ENCODE data around the gene EFCAB8.

EFCAB8 gene

GRCh38 chr20:32965115-32965514 is 106.4 kb downstream of the EFCAB8 start:
- intact Hi-C loops (cut with DNase I; ENCODE audit: low total_unique reads) = no loop called here
- H3K36me3 ChIP-seq = no peaks in the 10 kb centered on the region
- H3K27ac ChIP-seq = no peak overlapping the region
- TF ChIP-seq, protein P1, sequence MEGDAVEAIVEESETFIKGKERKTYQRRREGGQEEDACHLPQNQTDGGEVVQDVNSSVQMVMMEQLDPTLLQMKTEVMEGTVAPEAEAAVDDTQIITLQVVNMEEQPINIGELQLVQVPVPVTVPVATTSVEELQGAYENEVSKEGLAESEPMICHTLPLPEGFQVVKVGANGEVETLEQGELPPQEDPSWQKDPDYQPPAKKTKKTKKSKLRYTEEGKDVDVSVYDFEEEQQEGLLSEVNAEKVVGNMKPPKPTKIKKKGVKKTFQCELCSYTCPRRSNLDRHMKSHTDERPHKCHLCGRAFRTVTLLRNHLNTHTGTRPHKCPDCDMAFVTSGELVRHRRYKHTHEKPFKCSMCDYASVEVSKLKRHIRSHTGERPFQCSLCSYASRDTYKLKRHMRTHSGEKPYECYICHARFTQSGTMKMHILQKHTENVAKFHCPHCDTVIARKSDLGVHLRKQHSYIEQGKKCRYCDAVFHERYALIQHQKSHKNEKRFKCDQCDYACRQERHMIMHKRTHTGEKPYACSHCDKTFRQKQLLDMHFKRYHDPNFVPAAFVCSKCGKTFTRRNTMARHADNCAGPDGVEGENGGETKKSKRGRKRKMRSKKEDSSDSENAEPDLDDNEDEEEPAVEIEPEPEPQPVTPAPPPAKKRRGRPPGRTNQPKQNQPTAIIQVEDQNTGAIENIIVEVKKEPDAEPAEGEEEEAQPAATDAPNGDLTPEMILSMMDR (IDR thresholded peaks at IDR 0.05) = no peak
- peaks cover 0 to 22% of the 10 kb centered on the region in 2 donors for H3K27me3 ChIP-seq
- peak in 1 of 2 donors; percentile 50 for DNase-seq
- no peaks in the 10 kb centered on the region for H3K9me3 ChIP-seq
- no peaks in the 10 kb centered on the region for H3K4me1 ChIP-seq
- H3K4me3 ChIP-seq = no peak overlapping the region

DNA sequence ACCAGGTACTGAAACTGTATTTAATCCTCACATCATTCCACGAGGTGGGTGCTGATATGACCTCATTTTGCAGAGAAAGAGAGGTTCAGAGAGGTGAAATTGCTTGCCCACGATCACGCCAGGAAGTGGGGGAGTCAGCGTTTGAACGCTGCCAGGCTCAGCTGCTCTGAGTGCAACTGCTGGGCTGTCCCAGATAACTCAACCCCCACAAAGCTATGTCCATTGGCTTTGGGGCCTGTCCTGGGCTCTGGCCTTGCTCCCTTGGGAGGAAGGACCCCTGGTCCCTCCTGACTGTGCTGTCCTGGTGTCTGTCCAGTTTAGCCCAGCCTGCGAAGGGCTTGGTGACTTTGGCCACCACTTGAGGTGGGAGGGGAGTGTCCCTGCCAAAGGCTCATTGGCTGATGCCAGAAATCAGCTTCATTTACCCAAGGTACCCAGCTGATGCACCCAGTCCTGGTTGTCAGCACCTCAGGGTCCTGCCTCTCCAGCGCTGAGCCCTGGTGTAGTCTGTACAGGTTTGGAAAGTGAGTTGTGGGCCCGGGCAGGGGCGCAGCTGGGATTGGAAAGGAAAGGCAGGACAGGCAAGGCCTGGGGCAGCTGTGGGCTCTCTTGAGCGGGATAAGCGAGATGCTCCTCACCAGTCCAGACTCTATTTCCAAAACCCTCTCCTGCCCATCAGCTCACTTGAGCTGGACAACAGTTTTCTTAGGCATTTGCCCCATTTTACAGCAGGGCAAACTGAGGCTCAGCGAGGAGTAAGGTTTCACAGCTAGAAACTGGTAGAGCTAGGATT is 107.1 kb downstream of the EFCAB8 start:
- H3K4me1 ChIP-seq = no peaks in the 10 kb centered on the region
- H3K9me3 ChIP-seq = no peaks in the 10 kb centered on the region
- DNase-seq = peak in 1 of 2 donors; percentile 34
- peaks cover 0 to 22% of the 10 kb centered on the region in 2 donors for H3K27me3 ChIP-seq
- H3K27ac ChIP-seq = no peak overlapping the region
- intact Hi-C loops (cut with DNase I; ENCODE audit: low total_unique reads) = no loop called here
- no peaks in the 10 kb centered on the region for H3K36me3 ChIP-seq
- TF ChIP-seq, protein P1 (IDR thresholded peaks at IDR 0.05) = no peak
- H3K4me3 ChIP-seq = no peak overlapping the region

DNA sequence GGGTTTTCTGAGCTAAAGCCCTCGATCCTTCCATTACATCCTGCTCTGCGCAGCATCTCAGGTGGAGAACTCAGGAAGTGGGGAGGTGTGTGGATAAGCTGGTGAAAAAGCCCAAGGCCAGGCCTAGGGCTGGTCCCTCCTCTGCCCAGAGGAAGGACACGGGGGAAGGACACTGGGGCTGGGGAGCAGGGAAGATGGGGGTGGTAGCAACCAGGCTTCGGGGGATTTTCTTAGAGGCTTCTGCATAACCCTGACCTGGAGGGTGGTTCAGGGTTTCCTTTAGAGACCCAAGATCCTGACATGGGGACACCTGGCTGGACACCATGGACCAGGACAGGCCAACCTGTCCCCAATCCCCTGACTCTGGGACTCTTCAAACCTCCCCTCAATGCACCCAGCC is 107.7 kb downstream of the EFCAB8 start:
- Histone ChIP-seq H3K27me3 (peaks cover 0 to 22% of the 10 kb centered on the region in 2 donors), H3K9me3 (no peaks in the 10 kb centered on the region), H3K27ac (no peak overlapping the region), H3K4me1 (no peaks in the 10 kb centered on the region), H3K4me3 (no peak overlapping the region), H3K36me3 (no peaks in the 10 kb centered on the region)
- TF ChIP-seq, protein P1 (IDR thresholded peaks at IDR 0.05) = no peak
- peak in 1 of 2 donors; percentile 42 for DNase-seq
- intact Hi-C loops (cut with DNase I; ENCODE audit: low total_unique reads) = no loop called here

DNA sequence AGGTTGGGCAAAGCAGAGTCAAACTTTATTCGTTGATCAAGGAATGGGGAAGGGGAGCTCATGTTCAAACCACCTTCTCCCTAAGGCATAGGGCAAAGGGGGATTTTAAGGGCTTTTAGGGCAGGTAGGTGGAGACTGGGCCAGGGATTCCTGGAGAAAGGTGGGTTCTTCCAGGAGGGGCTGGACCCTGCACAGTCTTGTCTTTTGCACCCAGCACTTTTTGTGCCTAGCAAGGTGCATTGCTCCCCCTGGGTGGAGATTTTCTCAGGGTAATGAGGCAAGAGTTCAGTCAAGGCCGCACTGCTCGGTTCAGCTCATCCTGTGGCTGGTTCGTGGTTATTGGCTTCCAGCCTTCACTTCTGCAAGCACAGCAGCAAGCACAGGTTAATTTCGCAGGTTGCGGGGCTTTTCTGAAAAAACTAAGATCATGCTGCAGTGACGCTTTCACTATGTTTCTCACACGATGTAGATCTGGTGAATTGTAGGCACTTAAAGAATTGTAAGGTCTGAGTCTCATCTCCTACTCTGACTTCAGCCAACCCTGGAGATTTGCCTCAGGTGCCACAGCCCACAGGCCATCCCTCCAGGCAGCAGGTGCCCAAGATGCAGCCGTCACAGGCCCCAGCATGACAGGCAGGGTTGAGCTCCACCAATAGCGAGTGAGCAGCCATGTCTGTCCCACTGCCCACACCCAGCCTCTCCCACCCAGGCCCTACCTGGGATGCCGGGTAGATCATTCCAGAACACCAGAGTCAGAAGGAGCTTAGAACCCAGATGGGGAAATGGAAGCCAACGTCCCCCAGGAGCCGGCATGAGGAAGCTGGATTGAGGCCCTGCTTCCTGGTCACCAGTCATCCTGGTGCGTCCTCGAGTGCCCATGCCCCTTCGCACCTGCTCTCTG is 108.4 kb downstream of the EFCAB8 start:
- TF ChIP-seq, protein P1 (IDR thresholded peaks at IDR 0.05) = no peak
- Histone ChIP-seq H3K4me3 (no peak overlapping the region), H3K9me3 (no peaks in the 10 kb centered on the region), H3K27me3 (peaks cover 0 to 22% of the 10 kb centered on the region in 2 donors), H3K4me1 (no peaks in the 10 kb centered on the region), H3K27ac (no peak overlapping the region), H3K36me3 (no peaks in the 10 kb centered on the region)
- intact Hi-C loops (cut with DNase I; ENCODE audit: low total_unique reads) = no loop called here
- DNase-seq = peak in 1 of 2 donors; percentile 11

DNA sequence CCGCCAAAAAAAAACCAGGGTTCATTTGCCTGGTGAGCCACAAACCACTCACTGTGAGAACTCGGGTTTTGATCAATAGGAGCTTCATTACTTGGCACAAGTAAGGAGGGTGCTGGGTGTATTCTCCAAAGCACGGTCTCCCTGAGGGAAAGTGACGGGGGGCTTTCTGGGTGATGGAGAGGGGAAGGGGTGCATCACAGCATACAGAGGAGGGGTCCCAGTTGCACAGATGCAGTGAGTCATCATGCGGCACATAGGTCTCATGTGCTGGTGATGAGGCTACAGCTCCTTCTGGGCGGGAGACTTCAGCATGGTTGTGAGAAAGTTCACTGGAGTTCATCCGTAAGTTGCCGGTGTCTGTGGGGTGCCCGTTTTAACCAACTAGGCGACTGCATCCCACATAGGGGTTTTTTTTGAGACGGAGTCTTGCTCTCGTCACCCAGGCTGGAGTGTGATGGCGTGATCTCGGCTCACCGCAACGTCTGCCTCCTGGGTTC is 109.3 kb downstream of the EFCAB8 start:
- intact Hi-C loops (cut with DNase I; ENCODE audit: low total_unique reads) = no loop called here
- Histone ChIP-seq H3K9me3 (no peaks in the 10 kb centered on the region), H3K27me3 (peaks cover 0 to 20% of the 10 kb centered on the region in 2 donors), H3K4me1 (no peaks in the 10 kb centered on the region), H3K36me3 (no peaks in the 10 kb centered on the region), H3K4me3 (no peak overlapping the region), H3K27ac (no peak overlapping the region)
- peak in 1 of 2 donors; percentile 7 for DNase-seq
- TF ChIP-seq, protein P1 (IDR thresholded peaks at IDR 0.05) = no peak
